HG02981 (cell line): Measurements from ENCODE around the gene ATR.
A peak's percentile ranks its signal among the peaks of the same experiment; 100 is the strongest.
"Not testable (repeated sequence)": the region's sequence is repeated elsewhere in the genome, so short reads cannot be mapped to it uniquely, and the experiment has no call there.

Experiments used
- ATAC-seq: cut with Tn5 transposase; IDR thresholded peaks from one replicate; pipeline ENCODE4 v1.9.1; 2021; ENCODE audit warnings: mild to moderate bottlenecking, moderate library complexity; ENCODE audit not compliant: unreplicated experiment

ATR gene

DNA sequence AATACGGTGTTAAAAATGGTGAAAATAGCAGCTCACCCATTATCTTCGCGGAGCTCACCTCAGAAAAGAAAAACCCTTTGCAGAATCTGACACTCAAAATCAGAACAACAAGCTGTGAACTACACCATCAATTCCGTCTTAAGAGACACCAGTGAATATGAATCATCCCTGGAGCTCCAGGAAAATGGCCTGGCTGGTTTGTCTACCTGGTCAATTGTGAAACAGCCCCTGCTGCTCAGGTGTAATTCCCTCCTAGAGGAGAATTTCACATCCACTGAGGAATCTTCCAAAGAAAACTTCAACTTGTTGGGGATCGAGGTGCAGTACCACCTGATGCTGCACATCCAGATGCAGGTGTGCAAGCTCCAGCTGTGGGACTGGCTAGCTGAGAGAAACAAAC is 127.7 kb downstream of the ATR start:
- no peak for ATAC-seq

DNA sequence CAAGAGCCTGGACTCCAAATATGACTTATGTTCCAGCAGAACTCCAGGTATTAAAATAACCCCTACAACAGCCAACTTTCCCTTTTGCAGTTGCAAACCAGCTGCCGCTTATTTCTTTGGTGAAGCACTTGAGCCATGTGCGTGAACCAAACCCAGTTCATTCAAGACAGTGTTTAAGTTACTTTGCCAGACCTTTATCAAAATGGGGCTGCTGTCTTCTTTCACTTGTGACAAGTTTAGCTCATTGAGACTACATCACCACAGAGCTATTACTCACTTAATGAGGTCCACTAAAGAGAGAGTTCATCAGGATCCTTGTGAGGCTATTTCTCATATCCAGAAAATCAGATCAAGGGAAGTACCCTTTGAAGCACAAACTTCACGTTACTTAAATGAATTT is 128.3 kb downstream of the ATR start:
- no peak for ATAC-seq

DNA sequence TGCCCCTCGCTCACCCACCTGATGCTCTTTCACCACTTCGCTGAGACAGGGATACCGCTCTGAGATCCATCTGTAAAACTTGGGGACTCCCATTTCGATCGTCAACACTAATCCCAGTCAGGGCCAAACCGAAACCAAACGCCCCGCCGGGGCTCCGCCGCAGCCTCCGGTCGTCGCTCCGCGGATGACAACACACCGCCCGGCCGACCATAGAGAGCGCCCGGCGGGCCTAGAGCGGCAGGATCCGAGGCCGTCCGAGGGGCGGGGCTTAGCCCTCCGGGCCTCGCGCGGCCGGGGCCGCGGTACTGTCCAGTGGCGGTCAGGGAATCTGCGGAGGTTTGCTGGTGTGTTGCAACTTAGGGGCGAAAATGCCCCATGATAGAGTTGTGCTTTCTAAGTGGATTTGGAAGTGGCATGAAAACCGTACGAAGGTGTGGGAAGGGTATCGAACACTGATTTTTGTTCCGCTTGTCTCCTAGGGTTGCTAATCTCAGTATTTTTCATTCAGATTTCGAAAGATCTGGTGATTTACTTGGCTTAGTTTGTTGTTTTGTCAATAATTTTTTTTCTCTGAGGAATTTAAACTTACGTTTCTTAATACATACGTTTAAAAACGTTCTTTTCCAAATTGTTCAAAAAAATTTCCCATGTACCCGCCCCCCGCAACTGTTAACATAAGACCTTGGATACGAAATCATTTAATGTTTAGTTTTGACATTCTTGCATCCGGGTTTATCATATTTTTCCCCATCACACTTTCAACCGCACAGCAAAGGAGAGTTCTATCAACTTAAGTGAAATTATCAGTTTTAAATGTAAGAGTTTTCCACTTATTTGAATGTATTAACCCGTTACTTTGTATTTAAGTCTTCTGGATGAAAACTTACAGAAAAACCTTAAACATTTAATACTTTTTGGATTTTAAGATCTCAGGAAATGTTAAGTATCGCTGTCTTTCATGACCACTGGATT is 130.4 kb downstream of the ATR start, which contains the start of gene XRN1:
Gene XRN1 (minus strand): TSS at position 186 of the 972 bp plus-strand sequence. CDS start 93 bp downstream, at position 93.
- ATAC-seq, result peak; percentile 83

- peak; percentile 25 for ATAC-seq
Observed at GRCh38 chr3:142447301-142447851, 131.2 kb downstream of the ATR start.

GRCh38 chr3:142445816-142446254 is 132.7 kb downstream of the ATR start:
- ATAC-seq, result peak; percentile 38

DNA sequence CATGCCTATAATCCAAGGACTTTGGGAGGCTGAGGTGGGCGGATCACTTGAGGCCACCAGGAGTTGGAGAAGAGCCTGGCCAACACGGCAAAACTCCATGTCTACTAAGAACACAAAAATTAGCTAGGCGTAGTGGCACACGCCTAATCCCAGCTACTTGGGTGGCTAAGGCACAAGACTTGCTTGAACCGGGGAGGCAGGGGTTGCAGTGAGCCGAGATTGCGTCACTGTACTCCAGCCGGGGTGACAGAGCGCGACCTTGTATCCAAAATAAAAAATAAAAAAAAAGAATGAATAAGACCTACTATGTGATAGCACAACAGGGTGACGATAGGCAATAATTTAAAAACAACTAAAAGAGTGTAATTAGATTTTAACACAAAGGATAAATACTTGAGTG is 134.2 kb downstream of the ATR start:
- ATAC-seq, result no peak

- not testable (repeated sequence) for ATAC-seq
Observed at GRCh38 chr3:142443060-142443459, 135.5 kb downstream of the ATR start.

DNA sequence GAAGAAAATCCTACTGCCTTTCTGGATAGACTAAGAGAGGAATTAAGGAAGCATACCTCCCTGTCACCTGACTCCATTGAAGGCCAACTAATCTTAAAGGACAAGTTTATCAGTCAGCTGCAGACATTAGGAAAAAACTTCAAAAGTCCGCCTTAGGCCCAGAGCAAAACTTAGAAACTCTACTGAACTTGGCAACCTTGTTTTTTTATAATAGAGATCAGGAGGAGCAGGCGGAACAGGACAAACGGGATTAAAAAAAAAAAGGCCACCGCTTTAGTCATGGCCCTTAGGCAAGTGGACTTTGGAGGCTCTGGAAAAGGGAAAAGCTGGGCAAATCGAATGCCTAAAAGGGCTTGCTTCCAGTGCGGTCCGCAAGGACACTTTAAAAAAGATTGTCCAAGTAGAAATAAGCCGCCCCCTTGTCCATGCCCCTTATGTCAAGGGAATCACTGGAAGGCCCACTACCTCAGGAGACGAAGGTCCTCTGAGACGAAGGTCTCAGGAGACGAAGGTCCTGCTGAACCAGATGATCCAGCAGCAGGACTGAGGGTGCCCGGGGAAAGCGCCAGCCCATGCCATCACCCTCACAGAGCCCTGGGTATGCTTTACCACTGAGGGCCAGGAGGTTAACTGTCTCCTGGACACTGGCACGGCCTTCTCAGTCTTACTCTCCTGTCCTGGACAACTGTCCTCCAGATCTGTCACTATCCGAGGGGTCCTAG is 138.9 kb downstream of the ATR start:
- ATAC-seq, result not testable (repeated sequence)

GRCh38 chr3:142438096-142438495 is 140.4 kb downstream of the ATR start:
- not testable (repeated sequence) for ATAC-seq

DNA sequence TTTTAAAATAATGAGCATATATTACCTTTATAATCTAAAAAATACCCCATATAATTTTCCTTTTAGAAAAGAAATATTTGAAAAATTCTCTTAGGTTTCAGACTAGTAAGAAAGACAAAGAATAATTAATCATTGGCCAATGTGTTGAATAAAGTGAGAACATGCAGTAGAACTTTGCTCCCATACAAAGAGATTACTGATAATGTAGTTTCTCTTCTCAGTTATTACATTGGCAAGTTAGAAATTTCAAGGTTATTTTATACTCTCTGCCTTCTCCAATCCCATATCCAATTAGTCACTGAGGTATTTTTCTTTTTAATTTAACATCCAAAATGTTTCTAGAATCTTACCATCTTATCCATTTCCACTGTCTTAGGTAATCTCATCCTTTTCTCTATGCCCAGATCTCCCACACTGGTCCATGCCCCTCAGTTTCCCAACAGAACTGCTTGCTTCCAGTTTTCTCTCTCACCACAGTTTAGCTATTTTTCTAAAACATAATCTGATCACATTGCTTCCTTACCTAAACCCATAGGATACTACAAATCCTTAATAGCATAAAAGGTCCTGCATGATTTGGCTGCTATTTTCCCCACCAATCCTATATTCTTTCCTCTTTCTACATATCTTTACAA is 141.5 kb downstream of the ATR start:
- ATAC-seq, result no peak

DNA sequence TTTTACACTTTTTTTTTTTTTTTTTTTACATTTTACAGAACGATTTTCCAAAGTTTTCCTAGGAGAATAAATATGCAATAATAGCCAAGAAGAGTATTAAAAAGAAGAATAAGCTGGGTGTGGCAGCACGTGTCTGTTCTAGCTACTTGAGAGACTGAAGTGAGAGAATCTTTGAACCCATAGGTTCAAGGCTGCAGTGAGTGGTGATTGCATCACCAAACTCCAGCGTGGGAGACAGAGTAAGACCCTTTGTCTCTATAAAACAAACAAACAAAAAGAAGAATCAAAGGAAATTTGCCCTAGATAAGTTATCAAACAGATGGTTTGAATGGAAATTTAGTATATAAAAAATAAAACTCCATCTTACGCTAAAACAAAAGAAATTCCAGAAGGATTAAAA is 144.0 kb downstream of the ATR start:
- no peak for ATAC-seq

DNA sequence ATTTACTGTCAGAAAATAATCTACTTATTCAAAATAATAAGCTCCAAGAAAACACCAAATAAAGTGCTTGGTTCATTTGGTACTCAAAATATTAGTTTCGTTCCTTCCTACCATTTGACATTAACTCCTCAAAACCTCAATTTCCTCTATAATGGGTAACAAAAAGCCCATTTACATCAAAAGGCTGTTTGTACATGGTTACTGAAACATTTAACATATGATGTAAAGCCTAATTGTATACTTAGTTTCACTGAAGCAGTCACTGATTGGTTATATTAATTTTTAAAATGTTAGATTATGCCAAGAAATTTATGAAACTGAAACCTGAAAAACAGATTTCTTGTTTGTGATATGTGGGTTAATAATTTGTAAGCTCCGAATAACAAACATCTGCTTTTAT is 145.4 kb downstream of the ATR start:
- peak; percentile 67 for ATAC-seq

GRCh38 chr3:142429582-142429981 is 149.0 kb downstream of the ATR start:
- no peak for ATAC-seq

DNA sequence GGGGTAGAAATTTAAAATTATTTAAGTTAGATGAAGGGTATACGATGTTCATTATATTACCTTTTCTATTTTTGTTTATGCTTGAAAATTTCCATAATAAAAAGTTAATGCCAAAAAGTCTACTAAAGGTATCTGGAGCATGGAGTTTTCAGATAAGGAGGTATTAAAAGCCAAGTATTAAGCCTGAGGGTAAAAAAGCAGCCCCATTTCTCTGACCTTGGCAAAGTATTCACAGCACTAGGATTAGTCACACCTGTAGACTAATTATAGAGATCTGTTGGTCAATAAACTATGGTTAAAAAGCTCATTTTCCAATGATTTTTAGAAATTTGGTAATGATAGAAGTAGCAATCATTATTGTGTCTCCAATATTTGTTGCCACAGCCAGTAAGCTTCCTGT is 153.8 kb downstream of the ATR start:
- no peak for ATAC-seq

DNA sequence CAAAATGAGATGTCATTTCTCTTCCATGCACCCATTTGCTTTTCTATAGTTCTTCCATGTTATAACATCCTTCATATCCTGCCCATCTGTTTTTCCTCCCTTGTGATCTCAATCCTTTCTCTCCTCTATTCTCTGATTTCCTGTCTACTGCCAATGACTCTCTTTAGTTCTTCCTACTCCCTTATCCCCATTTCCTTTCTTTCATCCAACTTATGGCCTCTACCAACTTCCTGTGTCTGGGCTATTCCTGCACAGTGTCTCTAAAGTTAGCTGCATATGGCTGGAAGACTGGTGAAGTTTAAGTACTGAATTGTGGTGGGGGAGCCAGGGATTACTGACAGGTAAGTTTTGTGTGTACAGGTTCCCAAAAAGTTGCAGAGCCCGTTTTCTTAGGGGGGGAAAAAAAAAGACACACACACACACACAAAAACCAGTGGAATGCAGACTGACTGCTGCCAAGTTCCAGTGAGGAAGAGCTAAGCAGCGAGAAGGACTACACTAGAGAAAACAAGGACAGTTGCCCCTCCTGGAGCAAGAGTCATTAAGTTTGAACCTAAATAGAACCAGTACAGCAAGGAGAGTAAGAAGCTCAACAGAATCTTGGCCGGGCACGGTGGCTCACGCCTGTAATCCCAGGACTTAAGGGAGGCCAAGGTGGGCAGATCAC is 159.5 kb downstream of the ATR start:
- ATAC-seq, result no peak

GRCh38 chr3:142417302-142417701 is 161.2 kb downstream of the ATR start:
- ATAC-seq, result no peak

GRCh38 chr3:142400537-142400936 is 178.0 kb downstream of the ATR start:
- not testable (repeated sequence) for ATAC-seq
